Measurements from ENCODE around the gene MITF.

MITF gene

GRCh38 chr3:69944931-69945493, 205.7 kb downstream of the MITF start:
- no peak for TF ChIP-seq CTCF (IDR thresholded peaks at IDR 0.05; ENCODE audit: control insufficient read depth, extremely low read depth, insufficient read depth)
- no peak for DNase-seq (ENCODE audit: low read depth)
- H3K4me3 ChIP-seq (ENCODE audit: low read depth, low read length) = no peak overlapping the region

- TF ChIP-seq CTCF (IDR thresholded peaks at IDR 0.05; ENCODE audit: control insufficient read depth, extremely low read depth, insufficient read depth) = peak; percentile 44
- no peak overlapping the region for H3K4me3 ChIP-seq (ENCODE audit: low read depth, low read length)
- peak; percentile 37 for DNase-seq (ENCODE audit: low read depth)
These were observed 209.1 kb downstream of the MITF start for GRCh38 chr3:69948246-69948862.

GRCh38 chr3:69951616-69952015, 212.4 kb downstream of the MITF start:
- DNase-seq (ENCODE audit: low read depth) = no peak
- TF ChIP-seq CTCF (IDR thresholded peaks at IDR 0.05; ENCODE audit: control insufficient read depth, extremely low read depth, insufficient read depth) = no peak
- no peak overlapping the region for H3K4me3 ChIP-seq (ENCODE audit: low read depth, low read length)

- no peak overlapping the region for H3K4me3 ChIP-seq (ENCODE audit: low read depth, low read length)
- DNase-seq (ENCODE audit: low read depth) = no peak
- no peak for TF ChIP-seq CTCF (IDR thresholded peaks at IDR 0.05; ENCODE audit: control insufficient read depth, extremely low read depth, insufficient read depth)
These were observed 220.3 kb downstream of the MITF start for GRCh38 chr3:69959581-69959980.

GRCh38 chr3:69961706-69962439, 222.6 kb downstream of the MITF start:
- DNase-seq (ENCODE audit: low read depth) = no peak
- no peak for TF ChIP-seq CTCF (IDR thresholded peaks at IDR 0.05; ENCODE audit: control insufficient read depth, extremely low read depth, insufficient read depth)
- H3K4me3 ChIP-seq (ENCODE audit: low read depth, low read length) = no peak overlapping the region

- no peak for DNase-seq (ENCODE audit: low read depth)
- no peak overlapping the region for H3K4me3 ChIP-seq (ENCODE audit: low read depth, low read length)
- TF ChIP-seq CTCF (IDR thresholded peaks at IDR 0.05; ENCODE audit: control insufficient read depth, extremely low read depth, insufficient read depth) = no peak
These were observed 224.4 kb downstream of the MITF start for GRCh38 chr3:69963643-69964042.
